ENCODE data around the gene IGFBP5. TPM values are rescaled to one million over a fixed set of nuclear protein-coding genes. Genes with fewer than 3 reads are reported as not detected.

IGFBP5 gene
- total RNA-seq, 1 donor from 2014 or later = 73.9 TPM

DNA sequence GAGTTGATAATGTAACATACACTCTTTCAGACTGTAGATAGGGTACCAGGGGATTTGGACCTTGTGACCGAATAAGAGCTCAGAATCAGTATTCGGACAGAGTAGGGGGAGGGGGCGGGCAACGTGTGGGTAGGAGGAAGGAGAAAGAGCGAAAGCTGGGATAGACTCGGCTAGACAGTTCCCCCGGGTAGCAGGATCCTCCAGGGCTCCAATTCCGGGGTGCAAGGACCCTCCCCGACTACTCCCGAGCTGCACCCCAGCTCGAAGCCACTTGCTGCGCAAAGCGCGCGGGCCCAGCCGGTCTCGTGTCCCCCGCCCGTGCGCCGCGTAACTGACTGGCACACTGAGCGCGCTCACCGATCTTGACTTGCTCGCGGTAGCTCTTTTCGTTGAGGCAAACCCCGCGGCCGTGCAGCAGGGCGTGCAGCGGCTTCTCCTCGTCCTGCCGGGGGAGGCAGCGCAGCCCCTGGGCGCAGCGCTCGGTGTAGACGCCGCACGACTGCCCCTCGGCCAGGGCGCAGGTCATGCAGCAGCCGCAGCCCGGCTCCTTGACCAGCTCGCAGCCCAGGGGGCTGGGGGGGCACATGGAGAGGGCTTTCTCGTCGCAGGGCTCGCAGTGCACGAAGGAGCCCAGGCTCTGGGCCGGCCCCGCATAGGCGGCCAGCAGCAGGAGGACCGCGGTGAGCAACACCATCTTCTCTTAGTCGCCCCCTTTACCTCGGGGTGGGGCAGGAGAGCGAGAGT is 1.1 kb downstream of the IGFBP5 start:
- Mint-ChIP-seq H3K27ac (peak overlapping the region; percentile 91), H3K4me3 (ENCODE audit: low read depth) (peak overlapping the region; percentile 73), H3K9me3 (ENCODE audit: low read depth) (no peaks in the 10 kb centered on the region), H3K4me1 (ENCODE audit: low read depth) (peaks cover 46% of the 10 kb centered on the region), H3K27me3 (peaks cover 3% of the 10 kb centered on the region), H3K36me3 (ENCODE audit: insufficient read depth) (no peaks in the 10 kb centered on the region)
- TF ChIP-seq CTCF (IDR thresholded peaks at IDR 0.05; ENCODE audit: unreplicated experiment) = no peak
- peak; percentile 52 for DNase-seq (ENCODE audit: low spot score, unreplicated experiment)

DNA sequence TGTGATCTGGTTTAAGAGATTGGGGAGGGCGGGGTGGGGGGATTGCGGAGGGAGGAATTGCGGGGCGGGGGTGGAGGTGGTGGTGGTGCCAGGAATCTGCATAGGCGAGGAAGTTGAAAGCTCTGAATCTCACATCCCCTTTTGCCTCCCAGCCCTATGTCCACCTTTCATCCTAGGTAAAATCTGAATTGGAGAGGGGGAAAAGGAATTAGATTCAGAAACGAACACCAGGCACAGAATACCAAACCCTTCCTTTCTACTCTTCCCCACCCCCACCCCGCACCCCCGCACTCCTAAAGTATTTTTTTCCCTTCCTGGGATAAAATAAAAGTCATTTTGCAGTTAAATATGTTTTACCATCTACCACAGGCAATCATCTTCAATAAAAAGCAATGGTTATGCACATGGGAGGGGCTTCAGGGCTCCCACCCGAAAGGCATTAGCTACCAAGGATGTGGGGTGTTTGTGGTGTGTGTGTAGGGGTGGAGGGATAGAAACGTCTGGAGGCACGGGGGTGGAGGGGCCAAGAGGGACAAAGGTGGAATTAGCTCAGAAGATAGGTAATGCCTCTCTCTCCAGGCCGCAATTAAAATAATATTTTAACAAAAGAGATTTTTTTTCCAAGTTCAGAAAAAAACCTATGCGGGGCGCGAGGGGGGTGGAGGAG is 1.8 kb downstream of the IGFBP5 start:
- Mint-ChIP-seq H3K4me1 (ENCODE audit: low read depth) (peaks cover 48% of the 10 kb centered on the region), H3K9me3 (ENCODE audit: low read depth) (no peaks in the 10 kb centered on the region), H3K27ac (peak overlapping the region; percentile 91), H3K27me3 (peaks cover 3% of the 10 kb centered on the region), H3K4me3 (ENCODE audit: low read depth) (peak overlapping the region; percentile 73), H3K36me3 (ENCODE audit: insufficient read depth) (no peaks in the 10 kb centered on the region)
- DNase-seq (ENCODE audit: low spot score, unreplicated experiment) = no peak
- no peak for TF ChIP-seq CTCF (IDR thresholded peaks at IDR 0.05; ENCODE audit: unreplicated experiment)

- no peaks in the 10 kb centered on the region for H3K9me3 Mint-ChIP-seq (ENCODE audit: low read depth)
- peaks cover 3% of the 10 kb centered on the region for H3K27me3 Mint-ChIP-seq
- H3K4me3 Mint-ChIP-seq (ENCODE audit: low read depth) = peak overlapping the region; percentile 73
- no peaks in the 10 kb centered on the region for H3K36me3 Mint-ChIP-seq (ENCODE audit: insufficient read depth)
- peaks cover 48% of the 10 kb centered on the region for H3K4me1 Mint-ChIP-seq (ENCODE audit: low read depth)
- no peak for TF ChIP-seq CTCF (IDR thresholded peaks at IDR 0.05; ENCODE audit: unreplicated experiment)
- peak overlapping the region; percentile 77 for H3K27ac Mint-ChIP-seq
- DNase-seq (ENCODE audit: low spot score, unreplicated experiment) = peak; percentile 70
Observed at GRCh38 chr2:216692636-216693413, 2.5 kb downstream of the IGFBP5 start.

- no peak for TF ChIP-seq CTCF (IDR thresholded peaks at IDR 0.05; ENCODE audit: unreplicated experiment)
- peak overlapping the region; percentile 9 for H3K27ac Mint-ChIP-seq
- no peak for DNase-seq (ENCODE audit: low spot score, unreplicated experiment)
- no peaks in the 10 kb centered on the region for H3K36me3 Mint-ChIP-seq (ENCODE audit: insufficient read depth)
- peaks cover 38% of the 10 kb centered on the region for H3K4me1 Mint-ChIP-seq (ENCODE audit: low read depth)
- H3K4me3 Mint-ChIP-seq (ENCODE audit: low read depth) = peak overlapping the region; percentile 63
- peaks cover 3% of the 10 kb centered on the region for H3K27me3 Mint-ChIP-seq
- H3K9me3 Mint-ChIP-seq (ENCODE audit: low read depth) = no peaks in the 10 kb centered on the region
Observed at GRCh38 chr2:216690853-216691741, 4.3 kb downstream of the IGFBP5 start.
